ENCODE measurements around the gene GGTLC2.
"Not testable (repeated sequence)": the region's sequence is repeated elsewhere in the genome, so short reads cannot be mapped to it uniquely, and the experiment has no call there.

Gene GGTLC2

GRCh38 chr22:22685586-22685985 lies 41.2 kb downstream of the GGTLC2 start:
- H3K4me3 ChIP-seq (ENCODE audit: low read depth, low read length): no peak overlapping the region
- DNase-seq (ENCODE audit: low read depth, low spot score): no peak
- in situ Hi-C loops (cut with HindIII; ENCODE audit: low sequenced_read_pairs): no loop called here
- TF ChIP-seq, protein P1, sequence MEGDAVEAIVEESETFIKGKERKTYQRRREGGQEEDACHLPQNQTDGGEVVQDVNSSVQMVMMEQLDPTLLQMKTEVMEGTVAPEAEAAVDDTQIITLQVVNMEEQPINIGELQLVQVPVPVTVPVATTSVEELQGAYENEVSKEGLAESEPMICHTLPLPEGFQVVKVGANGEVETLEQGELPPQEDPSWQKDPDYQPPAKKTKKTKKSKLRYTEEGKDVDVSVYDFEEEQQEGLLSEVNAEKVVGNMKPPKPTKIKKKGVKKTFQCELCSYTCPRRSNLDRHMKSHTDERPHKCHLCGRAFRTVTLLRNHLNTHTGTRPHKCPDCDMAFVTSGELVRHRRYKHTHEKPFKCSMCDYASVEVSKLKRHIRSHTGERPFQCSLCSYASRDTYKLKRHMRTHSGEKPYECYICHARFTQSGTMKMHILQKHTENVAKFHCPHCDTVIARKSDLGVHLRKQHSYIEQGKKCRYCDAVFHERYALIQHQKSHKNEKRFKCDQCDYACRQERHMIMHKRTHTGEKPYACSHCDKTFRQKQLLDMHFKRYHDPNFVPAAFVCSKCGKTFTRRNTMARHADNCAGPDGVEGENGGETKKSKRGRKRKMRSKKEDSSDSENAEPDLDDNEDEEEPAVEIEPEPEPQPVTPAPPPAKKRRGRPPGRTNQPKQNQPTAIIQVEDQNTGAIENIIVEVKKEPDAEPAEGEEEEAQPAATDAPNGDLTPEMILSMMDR (IDR thresholded peaks at IDR 0.05; ENCODE audit: low read depth, low read length): no peak

GRCh38 chr22:22686202-22687115 lies 42.0 kb downstream of the GGTLC2 start:
- H3K4me3 ChIP-seq (ENCODE audit: low read depth, low read length); DNase-seq (ENCODE audit: low read depth, low spot score); in situ Hi-C loops (cut with HindIII; ENCODE audit: low sequenced_read_pairs): not testable (repeated sequence)

DNA sequence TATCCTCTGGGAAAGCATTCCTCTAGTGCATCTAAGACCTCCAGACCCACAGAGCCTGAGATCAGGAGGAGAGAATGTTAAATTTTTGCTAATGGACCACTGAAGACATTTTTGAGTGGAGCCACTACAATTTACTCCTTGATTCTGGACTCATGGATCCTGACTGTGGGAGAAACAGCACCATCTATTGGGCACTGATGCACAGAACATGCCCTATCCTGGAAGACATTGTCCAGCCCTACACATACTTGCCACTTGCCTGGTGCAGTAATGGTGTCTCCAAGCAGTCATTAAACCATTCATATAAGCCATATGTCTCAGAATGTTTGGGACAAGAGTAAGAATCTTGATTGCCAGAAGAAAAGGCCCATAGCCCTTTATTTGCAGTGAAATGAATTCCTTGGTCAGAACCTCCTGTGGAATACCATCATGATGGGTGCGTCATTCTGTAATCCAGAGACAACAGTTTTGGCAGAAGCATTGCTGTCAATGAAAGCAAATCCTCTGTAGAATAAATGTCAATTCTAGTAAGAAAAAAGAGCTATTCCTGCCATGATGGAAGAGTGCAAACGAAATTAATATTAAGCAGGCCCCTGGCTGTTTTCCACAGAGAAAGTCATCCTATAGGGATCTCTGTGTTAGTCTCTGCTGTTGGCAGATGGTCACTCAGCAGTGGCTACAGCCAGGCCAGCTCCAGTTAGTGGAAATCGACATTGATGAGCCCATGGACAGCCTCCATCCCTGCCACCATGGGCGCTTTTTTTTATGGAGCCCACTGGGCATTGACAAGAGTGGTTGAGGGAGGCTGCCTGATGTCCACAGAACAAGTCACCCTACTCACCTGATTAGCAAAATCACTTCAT lies 43.5 kb downstream of the GGTLC2 start:
- TF ChIP-seq, protein P1 (IDR thresholded peaks at IDR 0.05; ENCODE audit: low read depth, low read length): peak; percentile 84
- DNase-seq (ENCODE audit: low read depth, low spot score): peak; percentile 39
- no peak overlapping the region for H3K4me3 ChIP-seq (ENCODE audit: low read depth, low read length)
- in situ Hi-C loops (cut with HindIII; ENCODE audit: low sequenced_read_pairs): no loop called here

GRCh38 chr22:22689621-22690345 lies 45.4 kb downstream of the GGTLC2 start:
- H3K4me3 ChIP-seq (ENCODE audit: low read depth, low read length): no peak overlapping the region
- TF ChIP-seq, protein P1 (IDR thresholded peaks at IDR 0.05; ENCODE audit: low read depth, low read length): no peak
- no peak for DNase-seq (ENCODE audit: low read depth, low spot score)
- in situ Hi-C loops (cut with HindIII; ENCODE audit: low sequenced_read_pairs): no loop called here

GRCh38 chr22:22691055-22691454 lies 46.6 kb downstream of the GGTLC2 start:
- H3K4me3 ChIP-seq (ENCODE audit: low read depth, low read length): no peak overlapping the region
- TF ChIP-seq, protein P1 (IDR thresholded peaks at IDR 0.05; ENCODE audit: low read depth, low read length): no peak
- no peak for DNase-seq (ENCODE audit: low read depth, low spot score)
- in situ Hi-C loops (cut with HindIII; ENCODE audit: low sequenced_read_pairs): no loop called here

DNA sequence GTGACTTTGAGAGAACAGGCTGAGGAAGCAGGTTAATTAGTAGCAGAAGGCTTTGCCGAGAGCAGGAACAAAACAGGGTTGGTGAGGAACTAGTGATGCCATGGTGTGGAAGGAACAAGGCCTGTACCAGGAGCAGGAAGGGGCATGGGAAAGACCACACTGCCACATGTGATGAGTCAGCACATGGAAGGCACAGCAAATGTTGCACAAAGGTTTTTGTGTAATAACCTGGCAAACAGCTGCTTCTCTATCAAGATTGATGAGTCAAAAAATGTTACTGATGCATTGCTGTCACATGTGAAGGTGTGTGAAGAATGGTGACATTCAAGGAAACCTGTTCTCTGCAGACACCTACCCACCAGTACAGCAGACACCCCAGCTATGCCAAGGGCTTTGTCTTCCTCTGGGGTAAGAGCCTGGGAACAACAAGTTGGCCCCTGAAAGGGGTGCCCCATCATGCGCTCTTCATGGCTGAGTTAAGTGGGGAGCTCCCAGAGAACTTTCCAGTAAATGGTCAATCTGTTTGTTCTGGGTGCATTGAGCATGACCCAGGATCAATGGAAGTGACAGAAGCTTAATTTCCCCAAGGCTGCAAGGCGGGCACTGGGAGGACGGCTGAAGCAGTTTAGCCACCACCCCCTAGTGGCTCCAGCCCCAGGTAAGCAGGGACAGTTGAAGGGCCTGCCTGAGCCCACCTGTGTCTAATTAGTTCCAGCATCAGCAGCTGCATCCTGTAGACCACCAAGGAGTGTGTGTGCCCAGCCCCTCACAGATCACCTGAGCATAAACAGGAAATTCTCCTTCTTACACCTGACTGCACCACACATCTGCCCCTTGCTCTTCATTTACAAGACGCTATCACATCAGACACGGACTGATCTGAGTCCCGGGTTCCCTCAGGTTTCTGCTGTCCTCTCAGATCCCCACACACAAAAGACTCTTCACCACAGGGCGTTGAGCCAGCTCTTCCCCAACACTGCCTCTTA lies 47.6 kb downstream of the GGTLC2 start:
- H3K4me3 ChIP-seq (ENCODE audit: low read depth, low read length): no peak overlapping the region
- DNase-seq (ENCODE audit: low read depth, low spot score): no peak
- in situ Hi-C loops (cut with HindIII; ENCODE audit: low sequenced_read_pairs): no loop called here
- TF ChIP-seq, protein P1 (IDR thresholded peaks at IDR 0.05; ENCODE audit: low read depth, low read length): no peak

All from astrocyte of the spinal cord (primary cell).